Sigmoid colon (tissue), 7 donors: Measurements from ENCODE around the gene CABLES1. TPM values are rescaled to one million over a fixed set of nuclear protein-coding genes. Genes with fewer than 3 reads are reported as not detected.

Source experiments
- DNase-seq: peaks from one replicate; pipeline ENCODE4 v3.0.0-alpha.2; 2019
- H3K27ac ChIP-seq, 4 donors: fragments of 200-600 bp; sonication (generic); one replicate each; pipeline ENCODE4 v1.5.1; 2016 to 2019; ENCODE audit warnings: mild to moderate bottlenecking in 1 of 4
- H3K27me3 ChIP-seq, 3 donors: fragments of 200-600 bp; sonication (generic); one replicate each; pipeline ENCODE4 v1.5.1; 2019; ENCODE audit warnings: mild to moderate bottlenecking in 1 of 3
- H3K36me3 ChIP-seq, 4 donors: fragments of 200-600 bp; sonication (generic); one replicate each; pipeline ENCODE4 v1.5.1; 2016 to 2019
- H3K4me1 ChIP-seq, 4 donors: fragments of 200-600 bp; sonication (generic); one replicate each; pipeline ENCODE4 v1.5.1; 2017 to 2019
- H3K4me3 ChIP-seq, 4 donors: fragments of 200-600 bp; sonication (generic); one replicate each; pipeline ENCODE4 v1.5.1; 2017 to 2019; ENCODE audit warnings: mild to moderate bottlenecking in 2 of 4, moderate library complexity in 1 of 4
- H3K9me3 ChIP-seq, 4 donors: fragments of 200-600 bp in 3 of 4; sonication (generic) in 3 of 4; one replicate each; pipeline versions ENCODE4 v1.5.1 to v1.6.1; 2013 to 2019
- EP300 ChIP-seq, 4 donors: sonication (generic); formaldehyde crosslinking; IDR thresholded peaks; one replicate each; pipeline ENCODE4 v1.6.1; 2017; ENCODE audit warnings: antibody characterized with exemption in 4 of 4
- POLR2A ChIP-seq, 2 donors: fragments of 450-650 bp; IDR thresholded peaks; one replicate each; pipeline ENCODE4 v1.6.1; 2016; ENCODE audit warnings: antibody characterized with exemption in 2 of 2, mild to moderate bottlenecking in 2 of 2, moderate library complexity in 2 of 2
- POLR2AphosphoS5 ChIP-seq, 4 donors: sonication (generic); formaldehyde crosslinking; IDR thresholded peaks; one replicate each; pipeline ENCODE4 v1.6.1; 2017; ENCODE audit warnings: antibody characterized with exemption in 4 of 4
- WGBS, 2 donors: extraction: QIAGEN DNeasy Blood & Tissue Kit; methylation state at CpG; one replicate each; pipeline ENCODE4 v1.1.7; 2013; 5-methylcytosine and 5-hydroxymethylcytosine counted together
- intact Hi-C: fragments of 100-400 bp; cut with DNase I; formaldehyde crosslinking; loops from one replicate; pipeline ENCODE4 v1.15.1; 2023
- polyA plus RNA-seq, 3 donors: library from polyadenylated mRNA; stranded (reverse); fragments of 200-250 nt; gene quantifications; one replicate each; pipeline ENCODE4 v1.2.3, GENCODE V29; 2013
- total RNA-seq, 4 donors: library from RNA; depleted of rRNA; stranded (reverse); fragments of >200 nt; gene quantifications; one replicate each; pipeline ENCODE4 v1.1.0, GENCODE V29; 2016
- TF ChIP-seq, protein P1 (sequence below), 4 experiments: fragments of 450-650 bp in 3 of 4; fragments of 200-600 bp in 1 of 4; IDR thresholded peaks; one replicate each; pipeline ENCODE4 v1.5.1; 2016 to 2019; ENCODE audit warnings: antibody characterized with exemption in 4 of 4, mild to moderate bottlenecking in 3 of 4, moderate library complexity in 2 of 4
- donor health status: healthy with polysubstance abuse.
- donor health status: Bipolar disorder and iron deficiency.
- donor health status: healthy.

CABLES1 gene
- total and polyA plus RNA-seq, 7 donors = 1.9 to 7.2 (median 3.9) TPM

DNA sequence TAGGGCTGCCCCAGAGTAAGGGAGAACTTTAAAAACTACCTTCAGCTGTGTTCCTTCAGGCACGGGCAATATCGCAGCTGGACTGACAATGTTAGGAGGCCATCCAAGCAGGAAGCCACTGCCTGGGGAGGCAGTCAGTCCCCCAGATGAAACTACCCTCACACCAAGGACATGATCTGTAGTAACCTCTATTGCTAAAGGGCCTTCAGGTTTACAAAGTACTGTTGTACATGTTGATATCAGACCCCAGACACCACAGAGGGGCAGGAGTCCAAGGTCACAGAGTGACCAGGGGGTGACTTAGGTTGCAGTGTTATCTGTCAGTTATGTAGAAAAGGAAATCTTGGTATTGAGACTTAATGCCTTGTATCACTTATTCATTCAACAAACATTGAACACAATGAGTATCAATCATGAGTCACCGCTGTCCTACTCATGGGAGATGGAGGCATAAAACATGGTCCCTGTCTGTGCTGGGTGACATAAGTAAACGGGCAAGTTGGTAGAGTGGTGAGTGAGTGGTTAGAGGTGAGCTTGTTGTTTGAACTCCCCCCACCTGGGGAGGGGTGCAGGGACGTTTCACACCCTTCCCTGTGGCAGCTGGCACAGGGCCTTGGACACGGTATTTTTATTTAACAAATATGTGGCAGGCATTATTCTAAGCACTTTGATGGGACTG is 7.1 kb downstream of the CABLES1 start:
- H3K4me3 ChIP-seq = no peak overlapping the region
- DNase-seq = no peak
- no peaks in the 10 kb centered on the region for H3K36me3 ChIP-seq
- no peak for TF ChIP-seq EP300 (IDR thresholded peaks at IDR 0.05)
- TF ChIP-seq, protein P1, sequence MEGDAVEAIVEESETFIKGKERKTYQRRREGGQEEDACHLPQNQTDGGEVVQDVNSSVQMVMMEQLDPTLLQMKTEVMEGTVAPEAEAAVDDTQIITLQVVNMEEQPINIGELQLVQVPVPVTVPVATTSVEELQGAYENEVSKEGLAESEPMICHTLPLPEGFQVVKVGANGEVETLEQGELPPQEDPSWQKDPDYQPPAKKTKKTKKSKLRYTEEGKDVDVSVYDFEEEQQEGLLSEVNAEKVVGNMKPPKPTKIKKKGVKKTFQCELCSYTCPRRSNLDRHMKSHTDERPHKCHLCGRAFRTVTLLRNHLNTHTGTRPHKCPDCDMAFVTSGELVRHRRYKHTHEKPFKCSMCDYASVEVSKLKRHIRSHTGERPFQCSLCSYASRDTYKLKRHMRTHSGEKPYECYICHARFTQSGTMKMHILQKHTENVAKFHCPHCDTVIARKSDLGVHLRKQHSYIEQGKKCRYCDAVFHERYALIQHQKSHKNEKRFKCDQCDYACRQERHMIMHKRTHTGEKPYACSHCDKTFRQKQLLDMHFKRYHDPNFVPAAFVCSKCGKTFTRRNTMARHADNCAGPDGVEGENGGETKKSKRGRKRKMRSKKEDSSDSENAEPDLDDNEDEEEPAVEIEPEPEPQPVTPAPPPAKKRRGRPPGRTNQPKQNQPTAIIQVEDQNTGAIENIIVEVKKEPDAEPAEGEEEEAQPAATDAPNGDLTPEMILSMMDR (IDR thresholded peaks at IDR 0.05) = no peak
- no peak for TF ChIP-seq POLR2AphosphoS5 (IDR thresholded peaks at IDR 0.05)
- no peak for TF ChIP-seq POLR2A (IDR thresholded peaks at IDR 0.05)
- peak overlapping the region in 3 of 4 donors; percentile 6 to 51 (median 20) for H3K27ac ChIP-seq
- no peaks in the 10 kb centered on the region for H3K9me3 ChIP-seq
- no peaks in the 10 kb centered on the region for H3K27me3 ChIP-seq
- H3K4me1 ChIP-seq = peaks cover 0 to 33% (median 14%) of the 10 kb centered on the region in 4 donors
- intact Hi-C loops = no loop called here
- WGBS, 2 donors = 45 to 76% methylated on average over 6 of the region's 6 CpGs

DNA sequence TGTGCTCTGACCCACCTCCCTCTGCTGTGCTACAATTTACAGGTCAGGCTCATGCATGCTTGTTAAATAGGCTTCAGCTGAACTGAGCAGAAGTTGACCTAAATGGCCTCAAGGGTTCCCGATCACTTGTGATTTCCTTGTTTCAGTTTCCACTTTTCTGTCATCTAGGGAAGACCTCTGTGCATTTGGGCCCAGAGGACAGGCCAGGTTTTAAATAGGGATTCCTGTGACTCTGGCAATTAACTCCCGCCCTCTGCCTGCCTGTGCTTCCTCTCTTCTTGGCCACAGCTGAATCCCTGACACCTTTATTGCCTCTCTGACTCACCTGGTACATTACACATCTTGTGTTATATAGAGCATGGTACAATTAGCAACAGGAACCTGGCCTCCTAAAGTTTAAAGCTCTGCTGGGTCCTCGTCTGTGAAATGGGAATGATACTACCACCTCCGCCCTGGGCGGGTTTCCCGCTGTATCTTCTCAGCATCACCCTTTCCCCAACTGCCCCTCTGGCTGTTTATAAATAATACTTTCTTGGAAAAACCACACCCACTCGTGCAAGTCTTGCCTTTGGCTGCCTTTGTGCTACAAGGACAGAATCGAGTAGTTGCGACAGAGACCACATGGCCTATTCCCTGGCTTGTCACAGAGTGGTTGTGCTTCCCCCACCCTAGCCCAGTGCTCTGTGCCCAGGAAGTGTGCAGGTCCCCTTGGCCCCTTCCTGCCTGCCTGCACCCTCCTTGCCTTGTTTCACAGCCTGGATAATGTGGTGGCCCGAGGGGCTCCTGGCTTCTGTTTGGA is 7.9 kb downstream of the CABLES1 start:
- no peak overlapping the region for H3K4me3 ChIP-seq
- peaks cover 0 to 29% (median 14%) of the 10 kb centered on the region in 4 donors for H3K4me1 ChIP-seq
- no peaks in the 10 kb centered on the region for H3K36me3 ChIP-seq
- no peaks in the 10 kb centered on the region for H3K9me3 ChIP-seq
- 15 to 53% methylated on average over 10 of the region's 10 CpGs for whole genome bisulfite sequencing, 2 donors
- intact Hi-C loops = no loop called here
- no peak for TF ChIP-seq EP300 (IDR thresholded peaks at IDR 0.05)
- peak in 1 of 4 donors; percentile 20 for TF ChIP-seq POLR2AphosphoS5 (IDR thresholded peaks at IDR 0.05)
- no peaks in the 10 kb centered on the region for H3K27me3 ChIP-seq
- peak overlapping the region; percentile 20 to 51 (median 31) for H3K27ac ChIP-seq
- DNase-seq = no peak

DNA sequence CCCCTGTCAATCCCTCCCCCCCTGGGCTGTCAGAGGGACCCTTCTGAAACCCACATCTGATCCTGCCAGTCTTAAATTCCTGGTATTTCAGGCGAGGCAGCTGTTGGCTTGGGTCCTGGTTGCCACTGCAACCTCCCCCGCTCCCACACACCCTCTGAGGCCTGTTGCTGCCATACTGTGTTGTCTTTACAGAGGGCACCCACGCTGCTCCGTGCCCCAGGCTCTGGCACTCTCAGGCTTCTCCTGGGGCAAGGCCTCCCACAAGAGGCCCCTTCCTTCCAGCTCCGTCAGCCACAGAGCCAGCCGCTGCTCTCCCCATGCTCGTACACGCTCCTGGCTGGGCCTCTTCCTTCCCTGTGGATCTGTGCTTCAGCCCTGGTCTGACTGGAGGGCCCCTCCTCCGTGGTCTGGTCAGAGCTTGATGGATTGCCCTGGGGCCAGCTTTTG is 8.6 kb downstream of the CABLES1 start:
- no peak for TF ChIP-seq POLR2AphosphoS5 (IDR thresholded peaks at IDR 0.05)
- TF ChIP-seq, protein P1 (IDR thresholded peaks at IDR 0.05) = no peak
- TF ChIP-seq EP300 (IDR thresholded peaks at IDR 0.05) = no peak
- intact Hi-C loops = no loop called here
- Histone ChIP-seq H3K27ac (peak overlapping the region; percentile 20 to 51 (median 31)), H3K4me1 (peaks cover 0 to 29% (median 14%) of the 10 kb centered on the region in 4 donors), H3K27me3 (no peaks in the 10 kb centered on the region), H3K4me3 (no peak overlapping the region), H3K9me3 (no peaks in the 10 kb centered on the region), H3K36me3 (no peaks in the 10 kb centered on the region)
- no peak for DNase-seq
- 61 to 77% methylated on average over 9 of the region's 9 CpGs for WGBS, 2 donors

DNA sequence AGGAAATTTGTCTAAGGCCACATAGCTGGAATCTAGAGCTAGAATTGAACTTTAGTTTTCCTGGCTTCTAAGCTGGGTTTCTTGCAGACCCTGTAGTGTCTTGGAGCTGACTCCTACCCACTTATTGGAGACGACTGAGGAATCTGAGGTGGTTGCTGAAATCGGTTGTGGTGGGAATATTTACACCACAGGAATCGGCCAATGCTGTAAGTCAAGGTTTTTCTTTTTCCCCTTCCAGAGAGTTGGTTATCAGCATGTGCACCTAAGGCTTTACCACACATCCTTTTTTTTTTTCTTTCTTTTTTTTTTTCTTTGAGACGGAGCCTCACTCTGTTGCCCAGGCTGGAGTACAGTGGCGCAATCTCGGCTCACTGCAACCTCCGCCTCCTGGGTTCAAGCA is 9.4 kb downstream of the CABLES1 start:
- Histone ChIP-seq H3K27ac (peak overlapping the region in 1 of 4 donors; percentile 51), H3K27me3 (no peaks in the 10 kb centered on the region), H3K9me3 (no peaks in the 10 kb centered on the region), H3K4me3 (no peak overlapping the region), H3K36me3 (no peaks in the 10 kb centered on the region), H3K4me1 (peaks cover 0 to 29% (median 14%) of the 10 kb centered on the region in 4 donors)
- intact Hi-C loops = no loop called here
- DNase-seq = no peak
- WGBS, 2 donors = 94 to 98% methylated on average over 7 of the region's 7 CpGs
- TF ChIP-seq EP300 (IDR thresholded peaks at IDR 0.05) = no peak
- TF ChIP-seq, protein P1 (IDR thresholded peaks at IDR 0.05) = no peak
- TF ChIP-seq POLR2AphosphoS5 (IDR thresholded peaks at IDR 0.05) = no peak
- no peak for TF ChIP-seq POLR2A (IDR thresholded peaks at IDR 0.05)

DNA sequence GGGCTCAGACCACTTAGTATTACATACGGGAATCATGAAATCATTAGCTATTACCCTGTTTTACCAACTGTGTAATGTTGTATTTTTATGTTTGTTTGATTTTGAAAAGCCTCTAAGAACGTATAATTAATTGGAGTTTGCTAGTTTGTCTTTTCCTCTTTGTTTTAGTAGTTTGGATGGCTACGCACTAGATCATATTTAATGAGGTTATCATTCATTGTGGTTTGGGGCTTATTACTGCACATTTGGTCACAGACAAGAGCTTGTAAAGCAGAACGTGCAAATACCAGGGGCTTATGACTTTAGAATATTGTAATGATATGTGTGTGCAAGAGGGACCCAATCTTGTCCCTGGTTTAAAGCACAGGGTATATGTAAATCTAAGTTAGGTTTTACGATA is 10.3 kb downstream of the CABLES1 start:
- no peak for TF ChIP-seq POLR2A (IDR thresholded peaks at IDR 0.05)
- TF ChIP-seq POLR2AphosphoS5 (IDR thresholded peaks at IDR 0.05) = no peak
- no peak for TF ChIP-seq EP300 (IDR thresholded peaks at IDR 0.05)
- TF ChIP-seq, protein P1 (IDR thresholded peaks at IDR 0.05) = no peak
- intact Hi-C loops = no loop called here
- Histone ChIP-seq H3K4me1 (peaks cover 0 to 29% (median 14%) of the 10 kb centered on the region in 4 donors), H3K4me3 (no peak overlapping the region), H3K36me3 (no peaks in the 10 kb centered on the region), H3K27me3 (no peaks in the 10 kb centered on the region), H3K9me3 (no peaks in the 10 kb centered on the region), H3K27ac (no peak overlapping the region)
- WGBS, 2 donors = 85 to 87% methylated on average over 5 of the region's 5 CpGs
- DNase-seq = no peak
